Right ventricle myocardium inferior (tissue), 1 donor: Measurements from ENCODE around the gene C22orf15. TPM values are rescaled to one million over a fixed set of nuclear protein-coding genes. Genes with fewer than 3 reads are reported as not detected.
"Not testable (repeated sequence)": the region's sequence is repeated elsewhere in the genome, so short reads cannot be mapped to it uniquely, and the experiment has no call there.

Source experiments
- ATAC-seq: fragments of 200-7000 bp; cut with Tn5 transposase; one replicate; pipeline ENCODE4 v1.9.1; 2020; ENCODE audit warnings: mild to moderate bottlenecking, moderate library complexity
- DNase-seq: peaks from one replicate; pipeline ENCODE4 v3.0.0; 2021; ENCODE audit errors: missing footprints
- intact Hi-C: fragments of 100-400 bp; cut with DNase I; formaldehyde crosslinking; loops from one replicate; pipeline ENCODE4 v1.11.0; 2022
- long read RNA-seq: library from polyadenylated mRNA; unstranded; transcript quantifications from one replicate; pipeline ENCODE4 v2.0.0, GENCODE V29; 2021
- total RNA-seq: library from RNA; stranded (reverse); fragmentation: NEBNext Ultra II Directional; extraction: Animal tissue kit (Norgen Biotek cat#: 25700); gene quantifications from one replicate; pipeline ENCODE4 v1.2.1, GENCODE V29; 2021
- donor health status: DM: no; HTN: yes; CAD: no; lungs with severe emphysema.

C22orf15 gene, protein sequence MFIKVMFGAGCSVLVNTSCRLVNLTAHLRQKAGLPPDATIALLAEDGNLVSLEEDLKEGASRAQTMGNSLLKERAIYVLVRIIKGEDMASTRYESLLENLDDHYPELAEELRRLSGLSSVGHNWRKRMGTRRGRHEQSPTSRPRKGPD
- total RNA-seq = not detected
- long read RNA-seq = 0 reads

DNA sequence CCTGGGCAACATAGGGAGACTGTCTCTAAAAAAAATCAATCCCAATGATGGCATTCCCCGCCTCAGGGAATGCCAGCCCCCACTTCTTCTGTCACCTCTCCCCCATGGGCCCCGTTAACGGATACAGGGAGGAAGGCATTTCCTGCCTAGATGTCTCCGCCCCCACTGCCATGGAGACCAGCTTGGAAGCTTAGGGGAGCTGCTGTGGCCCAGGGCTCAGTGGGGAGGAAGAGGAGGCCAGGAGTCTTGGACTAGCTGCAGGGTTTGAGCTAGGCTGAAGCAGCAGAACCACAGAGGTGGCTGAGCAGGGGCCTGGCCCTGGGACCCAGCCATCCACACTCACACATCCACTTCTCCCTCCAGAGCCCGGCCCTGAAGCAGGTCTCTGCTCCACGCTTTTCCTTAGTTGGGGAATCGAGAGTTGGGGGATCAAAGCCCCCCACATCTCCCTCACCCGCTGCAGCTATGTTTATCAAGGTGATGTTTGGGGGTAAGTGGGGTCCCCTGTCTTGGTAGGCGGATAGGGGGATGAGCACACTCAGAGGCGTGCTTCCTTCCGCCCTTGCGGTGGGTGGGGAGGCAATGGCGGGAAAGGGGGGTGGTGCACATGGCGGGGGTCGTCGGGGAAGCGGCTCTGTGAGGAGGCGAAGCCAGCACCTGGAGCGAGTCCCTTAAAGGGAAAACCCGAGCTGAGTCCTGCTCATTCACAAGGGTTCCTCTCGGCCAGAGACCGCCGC, at the start of gene C22orf15:
TSS of gene C22orf15 (plus strand) at position 149 of the 737 bp plus-strand sequence. CDS start at position 466, 317 bp downstream.
- ATAC-seq (no peak), DNase-seq (peak; percentile 37)
- intact Hi-C loops = no loop called here

DNA sequence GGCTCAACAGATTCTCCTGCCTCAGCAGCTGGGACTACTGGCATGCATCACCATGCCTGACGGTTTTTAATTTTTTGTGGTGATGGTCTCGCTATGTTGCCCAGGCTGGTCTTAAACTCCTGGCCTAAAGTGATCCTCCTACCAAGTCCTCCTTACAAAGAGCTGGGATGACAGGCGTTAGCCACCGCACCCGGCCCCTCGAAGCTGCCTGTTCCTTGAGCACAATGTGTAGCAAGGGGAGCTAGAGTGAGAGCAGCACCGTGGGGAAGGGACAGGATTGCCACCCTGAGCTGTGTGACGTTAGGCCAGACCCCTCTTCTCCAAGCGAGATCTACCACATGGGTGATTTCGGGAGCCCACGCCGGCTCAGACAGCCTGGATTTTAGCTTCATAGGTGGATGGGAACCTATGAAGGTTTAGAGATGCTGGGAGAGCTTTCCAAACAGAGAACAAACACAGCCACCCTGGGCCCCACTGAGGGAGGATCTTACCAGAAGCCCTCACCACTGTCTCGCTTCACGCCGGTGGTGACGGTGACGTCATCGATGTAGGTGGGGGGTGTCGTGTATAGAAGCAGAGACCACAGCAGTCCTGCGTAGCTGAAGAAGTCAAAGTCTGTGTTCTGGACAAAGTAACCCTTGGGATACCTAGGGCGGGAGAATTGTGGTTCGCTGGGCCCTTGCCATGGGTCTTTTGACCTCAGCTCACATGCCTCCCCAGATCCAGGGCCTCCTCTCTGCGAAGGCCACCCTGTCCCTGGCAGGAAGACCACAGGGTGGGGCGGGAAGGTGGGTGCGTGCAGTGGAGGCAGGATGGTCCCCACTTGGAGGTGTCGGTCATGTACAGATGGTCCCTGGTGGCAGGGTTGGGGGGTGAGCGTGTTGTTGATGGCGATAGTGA, 48.8 kb upstream of the C22orf15 start:
- no peak for ATAC-seq
- intact Hi-C loops = no loop called here
- DNase-seq = no peak

DNA sequence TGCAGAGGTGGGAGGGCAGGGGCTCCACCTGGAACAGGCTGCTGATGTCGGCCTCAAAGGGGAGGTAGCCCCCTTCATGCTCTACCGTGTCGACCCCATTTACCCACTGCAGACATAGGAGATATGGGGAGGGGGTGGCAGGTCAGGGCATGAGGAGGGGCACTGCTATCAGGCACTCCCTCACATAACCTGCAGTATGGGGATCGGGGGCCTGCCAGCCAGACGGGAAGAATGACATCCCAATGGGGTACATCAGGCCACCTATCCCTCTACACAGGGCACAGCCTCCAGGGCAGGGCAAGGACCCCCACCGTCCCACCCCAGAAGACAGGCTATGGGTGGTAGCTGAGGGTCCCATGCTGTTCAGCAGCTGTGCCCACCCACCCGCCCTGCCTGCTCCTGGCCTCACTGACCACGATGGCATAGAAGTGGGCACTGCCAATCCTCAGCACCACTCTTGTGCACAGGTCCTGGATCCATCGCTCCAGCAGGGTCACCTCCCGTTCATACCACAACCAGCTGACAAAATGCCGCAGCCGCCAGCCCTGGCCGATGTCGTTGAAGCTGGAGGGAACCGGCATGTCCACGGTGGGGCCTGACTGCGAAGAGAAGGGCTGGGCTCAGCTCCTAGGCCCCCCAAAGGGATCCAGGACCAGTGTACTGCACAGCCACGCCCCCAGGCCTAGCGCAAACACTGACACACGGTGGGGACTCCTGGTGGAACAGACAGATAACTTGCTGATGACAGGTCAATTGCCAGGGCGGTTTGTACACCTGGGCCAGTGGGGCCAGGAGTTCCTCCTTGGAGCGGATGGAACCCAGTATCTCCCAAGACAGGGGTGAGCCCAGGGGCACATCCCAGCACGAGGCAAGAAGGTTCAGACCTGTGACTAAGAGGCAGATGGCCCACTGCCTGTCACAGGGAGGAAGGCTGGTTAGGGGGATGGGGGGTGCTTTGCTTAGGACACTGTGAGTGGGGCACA, 47.9 kb upstream of the C22orf15 start:
- no peak for ATAC-seq
- intact Hi-C loops = no loop called here
- DNase-seq = no peak

DNA sequence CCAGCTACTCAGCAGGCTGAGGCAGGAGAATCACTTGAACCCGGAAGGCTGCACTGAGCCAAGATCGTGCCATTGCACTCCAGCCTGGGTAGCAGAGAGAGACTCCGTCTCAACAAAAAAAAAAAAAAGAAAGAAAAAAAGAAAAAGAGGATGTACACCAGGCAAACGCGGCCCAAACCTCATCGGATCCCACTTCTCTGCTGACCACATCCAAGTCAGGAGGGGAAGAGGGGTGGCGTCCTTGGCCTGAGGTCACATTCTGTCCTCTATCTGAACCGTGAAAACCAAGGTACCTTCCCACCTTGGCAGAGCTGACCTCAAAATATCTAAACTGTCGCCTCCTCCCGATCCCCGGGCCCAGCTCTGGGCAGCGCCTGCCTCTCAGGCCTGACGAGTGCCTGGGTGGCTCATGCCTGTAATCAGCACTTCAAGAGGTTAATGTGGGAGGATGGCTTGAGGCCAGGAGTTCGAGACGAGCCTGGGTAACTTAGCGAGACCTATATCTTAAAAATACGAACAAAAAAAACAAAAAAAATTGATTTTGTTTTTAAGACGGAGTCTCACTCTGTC, 46.9 kb upstream of the C22orf15 start:
- no peak for ATAC-seq
- intact Hi-C loops = no loop called here
- no peak for DNase-seq

DNA sequence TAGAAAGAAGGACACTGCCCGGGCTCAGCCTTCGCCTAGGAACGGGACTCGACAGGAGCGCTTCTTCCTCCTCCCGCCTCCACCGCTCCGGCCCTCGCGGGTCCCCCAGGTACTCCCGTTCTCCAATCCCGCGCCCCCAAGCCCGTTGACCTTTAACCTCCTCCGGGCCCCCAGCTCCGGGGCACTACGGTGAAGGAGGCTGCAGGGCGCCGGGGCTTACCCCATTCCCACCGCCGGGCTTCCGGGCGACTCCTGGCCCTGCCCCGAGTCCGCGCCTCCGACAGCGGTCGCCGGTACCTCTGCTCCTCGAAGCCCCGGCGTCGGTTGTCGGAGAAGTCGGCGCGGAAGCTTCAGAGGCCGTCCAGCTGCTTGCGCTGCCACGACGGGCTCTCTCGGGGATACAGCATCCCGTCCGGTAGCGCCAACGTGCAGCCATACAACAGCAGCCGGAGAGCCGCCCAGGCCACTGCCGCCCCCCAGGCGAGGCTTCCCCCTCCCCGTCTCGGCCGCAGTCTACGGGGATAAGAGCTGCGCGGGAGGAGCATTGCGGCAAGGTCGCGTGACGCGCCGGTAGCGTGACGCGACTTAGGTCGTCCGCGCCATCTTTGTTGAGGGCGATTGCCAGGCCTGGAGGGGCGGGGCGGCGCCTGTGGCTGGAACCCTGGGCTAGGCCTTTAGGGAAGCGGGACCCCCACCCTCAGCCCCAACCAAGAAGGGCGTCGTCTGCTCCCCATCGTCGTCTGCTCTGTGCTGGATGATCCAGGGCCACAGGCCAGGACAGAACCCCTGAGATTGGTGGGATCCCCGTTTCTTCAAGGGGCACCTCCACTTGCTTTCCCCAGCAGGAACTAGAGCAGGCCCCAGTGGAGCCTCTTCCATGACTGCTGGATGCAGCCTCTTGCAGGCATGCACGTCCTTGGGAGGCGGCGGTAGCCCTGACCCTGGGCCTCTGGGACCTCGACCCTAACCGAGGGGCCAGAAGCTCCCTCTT, 45.7 kb upstream of the C22orf15 start:
- intact Hi-C loops = no loop called here
- DNase-seq = peak; percentile 94
- ATAC-seq = peak; percentile 97

DNA sequence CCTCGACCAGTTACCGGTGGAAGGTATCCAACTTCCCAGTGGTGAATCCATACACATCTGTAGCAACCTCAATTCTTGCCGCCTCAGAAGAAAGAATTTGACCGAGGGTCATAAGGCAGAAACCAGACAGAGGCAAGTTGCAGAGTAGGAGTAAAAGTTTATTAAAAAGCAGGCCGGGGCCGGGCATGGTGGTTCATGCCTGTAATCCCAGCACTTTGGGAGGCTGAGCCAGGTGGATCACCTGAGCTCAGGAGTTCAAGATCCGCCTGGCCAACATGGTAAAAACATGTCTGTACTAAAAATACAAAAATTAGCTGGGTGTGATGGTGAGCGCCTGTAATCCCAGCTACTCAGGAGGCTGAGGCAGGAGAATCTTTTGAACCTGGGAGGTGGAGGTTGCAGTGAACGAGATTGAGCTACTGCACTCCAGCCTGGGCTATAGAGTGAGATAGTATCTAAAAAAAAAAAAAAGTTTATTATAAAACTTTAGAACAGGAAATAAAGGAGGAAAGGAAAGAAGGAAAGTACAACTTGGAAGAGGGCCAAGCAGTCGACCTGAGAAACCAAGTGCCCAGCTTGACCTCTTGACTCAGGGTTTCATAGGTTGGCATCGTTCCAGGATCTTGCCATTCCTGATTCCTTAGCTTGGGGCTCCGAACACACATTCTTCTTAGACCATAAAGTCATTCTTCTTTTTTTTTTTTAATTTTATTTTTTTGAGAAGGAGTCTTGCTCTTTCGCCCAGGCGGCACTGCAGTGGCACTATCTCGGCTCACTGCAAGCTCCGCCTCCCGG, 44.2 kb upstream of the C22orf15 start:
- intact Hi-C loops = no loop called here

DNA sequence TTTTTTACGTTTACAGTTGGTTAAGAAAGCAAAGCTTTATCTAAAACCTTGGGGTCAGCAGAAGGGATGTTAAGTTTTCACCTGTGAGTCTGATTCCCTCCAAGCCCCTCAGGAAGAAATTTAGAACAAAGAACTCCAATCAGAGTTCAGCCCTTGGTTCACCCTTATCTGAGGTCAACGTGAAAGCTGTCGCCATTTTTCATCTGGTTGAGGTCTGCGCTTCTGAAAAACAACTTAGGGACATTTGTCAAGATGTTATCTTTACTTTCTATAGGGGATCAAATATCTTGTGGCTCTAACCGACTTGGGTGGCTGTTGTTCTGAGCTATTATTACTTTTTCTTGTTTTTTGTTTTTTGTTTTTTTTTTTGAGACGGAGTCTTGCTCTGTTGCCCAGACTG, 41.9 kb upstream of the C22orf15 start:
- DNase-seq (no peak), ATAC-seq (no peak)
- intact Hi-C loops = no loop called here

More for the DNA sequence above, 44.2 kb upstream of the C22orf15 start:
- no peak for DNase-seq
- no peak for ATAC-seq

DNA sequence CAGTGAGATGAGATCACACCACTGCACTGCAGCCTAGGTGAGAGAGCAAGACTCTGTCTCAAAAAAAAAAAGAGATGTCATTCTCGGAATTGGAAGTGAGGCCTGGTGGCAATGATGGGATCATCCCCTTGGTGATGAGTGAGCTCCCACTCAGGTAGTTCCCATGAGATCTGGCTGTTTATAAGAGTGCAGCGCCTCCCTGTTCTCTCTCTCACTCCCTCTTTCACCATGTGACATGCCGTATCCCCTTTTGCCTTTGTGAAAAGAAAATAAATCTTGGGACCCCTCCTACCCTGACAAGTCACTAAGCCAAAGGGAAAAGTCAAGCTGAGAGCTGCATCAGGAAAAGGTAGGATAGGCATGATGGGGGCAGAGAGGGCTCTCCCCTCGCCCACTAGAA, 40.6 kb upstream of the C22orf15 start:
- no peak for DNase-seq
- intact Hi-C loops = no loop called here

DNA sequence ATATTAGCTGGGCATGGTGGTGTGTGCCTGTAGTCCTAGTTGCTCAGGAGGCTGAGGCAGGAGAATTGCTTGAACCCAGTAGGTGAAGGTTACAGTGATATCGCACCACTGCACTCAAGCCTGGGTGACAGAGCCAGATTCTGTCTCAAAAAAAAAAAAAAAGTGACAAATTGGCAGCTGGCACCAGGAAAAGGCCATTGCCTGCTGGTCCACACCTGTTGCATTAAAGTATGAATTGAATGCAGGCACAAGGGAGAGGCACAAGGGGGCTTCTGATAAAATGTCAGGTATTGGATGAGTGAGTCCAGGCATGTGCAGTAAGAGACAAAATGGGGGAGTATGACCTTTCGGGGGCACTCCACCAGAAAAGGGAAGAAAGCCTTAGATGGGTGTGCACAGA, 40.1 kb upstream of the C22orf15 start:
- ATAC-seq (no peak), DNase-seq (no peak)
- intact Hi-C loops = no loop called here

More for the DNA sequence above, 40.6 kb upstream of the C22orf15 start:
- no peak for ATAC-seq

DNA sequence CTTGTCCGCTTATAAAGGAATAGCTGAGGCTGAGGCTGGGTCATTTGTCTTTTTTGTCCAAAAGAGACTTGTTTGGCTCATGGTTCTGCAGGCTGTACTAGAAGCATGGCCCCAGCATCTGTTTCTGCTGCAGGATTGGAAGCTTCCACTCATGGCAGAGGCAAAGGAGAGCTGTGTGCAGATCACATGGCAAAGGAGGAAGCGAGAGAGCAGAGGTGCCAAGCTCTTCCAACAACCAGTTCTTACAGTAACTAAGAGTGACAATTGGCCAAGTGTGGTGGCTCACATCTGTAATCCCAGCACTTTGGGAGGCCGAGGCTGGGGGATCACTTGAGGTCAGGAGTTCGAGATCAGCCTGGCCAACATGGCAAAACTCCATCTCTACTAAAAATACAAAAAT, 34.7 kb upstream of the C22orf15 start:
- DNase-seq, ATAC-seq, intact Hi-C loops: not testable (repeated sequence)

DNA sequence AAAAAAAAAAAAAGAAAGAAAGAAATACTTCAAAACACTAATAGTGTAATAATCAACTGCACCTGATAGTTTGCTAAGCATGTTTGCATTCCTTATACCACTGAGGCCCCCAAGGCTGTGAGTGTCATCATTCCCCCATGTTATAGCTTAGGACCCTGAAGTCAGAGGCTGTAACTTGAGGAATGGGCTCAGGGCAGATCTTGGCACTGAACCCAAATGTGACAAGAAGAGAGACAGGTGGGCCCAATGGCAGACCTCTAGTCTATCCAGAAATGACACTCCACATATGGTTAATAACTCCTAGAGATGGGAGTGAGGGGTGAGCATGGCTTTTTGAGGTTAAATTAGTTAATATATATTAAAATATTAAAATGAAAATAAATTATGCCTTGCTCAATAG, 25.1 kb upstream of the C22orf15 start:
- ATAC-seq = no peak
- intact Hi-C loops = no loop called here
- DNase-seq = no peak

DNA sequence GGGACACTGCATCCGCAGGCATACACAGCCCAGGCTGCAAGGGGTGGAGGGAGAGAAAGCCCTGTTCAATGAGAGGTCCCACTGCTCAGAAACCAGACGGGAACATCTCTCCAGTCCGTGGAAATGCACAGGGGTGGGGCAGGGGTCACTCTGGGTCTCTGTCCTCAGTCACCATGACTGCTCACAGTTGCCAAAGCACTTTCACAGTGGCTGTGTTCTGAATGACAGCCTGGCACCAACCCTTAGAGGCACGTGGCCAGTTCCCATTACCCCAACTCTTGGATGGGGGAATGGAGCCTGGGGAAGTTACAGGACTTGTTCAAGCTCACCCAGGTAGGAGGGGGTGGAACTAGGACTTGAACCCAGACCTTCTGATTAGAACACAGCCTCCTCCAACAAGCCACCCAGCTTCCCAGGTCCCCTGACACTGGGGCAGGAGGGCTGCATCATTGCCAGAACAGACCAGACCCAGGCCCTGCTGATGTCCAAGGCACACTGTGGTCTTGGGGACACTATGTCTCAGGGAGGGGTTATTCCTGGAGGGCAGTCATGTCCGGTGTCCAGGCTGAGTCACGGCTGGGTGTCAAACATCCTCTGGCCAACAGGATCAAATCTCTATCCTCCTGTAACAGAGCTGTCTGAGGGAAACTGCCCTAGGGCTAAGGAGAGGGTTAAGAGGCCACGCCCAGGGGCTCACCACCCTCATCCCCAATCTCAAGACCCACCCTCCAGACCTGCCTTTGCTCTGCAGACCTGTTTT, 20.1 kb upstream of the C22orf15 start:
- DNase-seq = peak; percentile 73
- peak; percentile 83 for ATAC-seq
- intact Hi-C loops = no loop called here

DNA sequence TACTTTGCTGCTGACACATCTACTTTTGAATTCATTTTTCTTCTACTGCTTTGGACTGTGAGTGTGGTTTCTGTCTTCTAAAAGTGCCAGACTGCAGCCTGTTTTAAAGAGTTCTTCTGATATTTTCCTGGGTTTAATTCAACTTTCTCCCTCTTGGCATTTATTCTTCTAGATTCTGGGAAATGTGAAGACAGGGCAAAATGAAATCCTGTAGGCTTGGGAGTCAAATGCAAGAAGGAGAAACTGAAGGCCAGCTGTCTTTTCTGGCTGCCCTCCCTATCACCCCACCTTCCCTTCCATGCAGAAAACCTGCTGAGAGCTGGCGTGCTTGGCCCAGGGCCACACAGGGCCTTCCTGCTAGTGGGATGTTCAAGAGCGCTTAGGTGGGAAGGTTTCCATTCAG, 19.5 kb upstream of the C22orf15 start:
- DNase-seq (peak; percentile 71), ATAC-seq (peak; percentile 60)
- intact Hi-C loops = no loop called here

DNA sequence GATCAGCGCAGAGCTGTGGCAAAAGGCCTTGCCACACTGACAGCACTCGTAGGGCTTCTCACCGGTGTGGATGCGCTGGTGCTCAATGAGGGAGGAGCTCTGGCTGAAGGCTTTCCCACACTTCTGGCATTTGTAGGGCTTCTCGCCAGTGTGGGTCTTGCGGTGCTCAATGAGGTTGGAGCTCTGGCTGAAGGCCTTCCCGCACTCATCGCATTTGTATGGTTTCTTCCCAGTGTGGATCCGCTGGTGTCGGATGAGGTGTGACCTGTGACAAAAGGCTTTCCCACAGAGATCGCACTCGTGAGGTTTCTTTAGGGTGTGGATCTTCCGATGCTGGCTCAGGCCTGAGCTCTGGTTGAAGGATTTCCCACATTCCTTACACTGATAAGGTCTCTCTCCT, 18.8 kb upstream of the C22orf15 start:
- DNase-seq (no peak), ATAC-seq (no peak)
- intact Hi-C loops = no loop called here

DNA sequence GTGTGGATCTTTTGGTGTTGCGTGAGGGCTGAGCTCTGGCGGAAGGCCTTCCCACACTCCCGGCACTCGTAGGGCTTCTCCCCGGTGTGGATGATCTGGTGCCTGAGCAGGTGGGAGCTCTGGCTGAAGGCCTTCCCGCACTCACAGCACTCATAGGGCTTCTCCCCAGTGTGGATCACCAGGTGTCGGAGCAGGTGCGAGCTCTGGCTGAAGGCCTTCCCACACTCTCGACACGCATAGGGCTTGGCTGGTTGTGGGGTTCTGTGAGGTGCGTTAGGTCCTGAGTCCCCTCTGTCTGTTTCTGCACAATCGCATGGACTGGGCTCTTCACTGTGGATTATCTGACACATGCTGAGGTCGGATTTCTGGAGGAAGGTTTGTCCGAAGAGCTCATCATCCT, 18.3 kb upstream of the C22orf15 start:
- ATAC-seq (no peak), DNase-seq (no peak)
- intact Hi-C loops = no loop called here

DNA sequence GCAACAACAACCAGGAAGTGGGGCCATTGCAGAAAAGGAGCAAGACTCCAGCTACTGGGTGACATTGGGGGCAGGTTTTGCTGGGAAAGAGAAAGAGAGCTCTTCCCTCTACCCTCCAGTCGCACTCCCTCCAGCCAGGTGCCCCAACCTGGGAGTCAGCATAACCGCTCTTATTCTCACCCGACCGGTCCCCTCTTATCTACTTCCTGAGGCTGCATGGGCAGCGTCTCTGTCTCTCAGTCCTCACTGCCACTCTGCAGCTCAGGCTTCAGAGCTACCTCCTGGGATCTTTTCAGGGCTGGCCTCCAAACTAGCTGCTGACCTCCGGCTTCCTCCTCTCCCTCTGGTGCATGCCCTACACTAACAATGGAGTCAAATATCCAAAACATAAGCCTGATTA, 17.0 kb upstream of the C22orf15 start:
- ATAC-seq (no peak), DNase-seq (no peak)
- intact Hi-C loops = no loop called here
